ENCODE measurements around the gene GMDS.

The GMDS gene

GRCh38 chr6:2101213-2101612 is 144.2 kb downstream of the GMDS start:
- Histone ChIP-seq H3K27ac (ENCODE audit: insufficient read depth in 1 of 2, low read depth in 1 of 2, low read length in 2 of 2, poor library complexity in 1 of 2, severe bottlenecking in 2 of 2) (no peak overlapping the region), H3K27me3 (replicated peaks in 2 of 5; ENCODE audit: control insufficient read depth in 4 of 5, insufficient read depth in 5 of 5, low read length in 4 of 5) (no peaks in the 10 kb centered on the region), H3K4me1 (ENCODE audit: control extremely low read depth in 1 of 4, control insufficient read depth in 4 of 4, insufficient read depth in 4 of 4, low read length in 3 of 4) (peaks cover 0 to 6% (median 2%) of the 10 kb centered on the region in 4 experiments), H3K36me3 (ENCODE audit: control insufficient read depth in 4 of 4, insufficient read depth in 4 of 4, low read length in 3 of 4) (no peaks in the 10 kb centered on the region), H3K4me3 (ENCODE audit: control insufficient read depth in 1 of 7, extremely low read depth in 1 of 7, insufficient read depth in 4 of 7, low read depth in 2 of 7, low read length in 6 of 7) (no peak overlapping the region), H3K9me3 (ENCODE audit: control extremely low read depth in 1 of 5, control insufficient read depth in 4 of 5, insufficient read depth in 2 of 5, low read depth in 1 of 5, low read length in 4 of 5) (no peaks in the 10 kb centered on the region)
- no peak for DNase-seq
- CTCF ChIA-PET, result no interaction called here
- POLR2A ChIA-PET, result no interaction called here
- no CpG with 5 or more reads among the region's 1 CpG for WGBS (ENCODE audit: insufficient coverage)

- Histone ChIP-seq H3K36me3 (ENCODE audit: control insufficient read depth in 4 of 4, insufficient read depth in 4 of 4, low read length in 3 of 4) (no peaks in the 10 kb centered on the region), H3K9me3 (ENCODE audit: control extremely low read depth in 1 of 5, control insufficient read depth in 4 of 5, insufficient read depth in 2 of 5, low read depth in 1 of 5, low read length in 4 of 5) (no peaks in the 10 kb centered on the region), H3K4me1 (ENCODE audit: control extremely low read depth in 1 of 4, control insufficient read depth in 4 of 4, insufficient read depth in 4 of 4, low read length in 3 of 4) (peaks cover 0 to 6% (median 2%) of the 10 kb centered on the region in 4 experiments), H3K4me3 (ENCODE audit: control insufficient read depth in 1 of 7, extremely low read depth in 1 of 7, insufficient read depth in 4 of 7, low read depth in 2 of 7, low read length in 6 of 7) (no peak overlapping the region), H3K27ac (ENCODE audit: insufficient read depth in 1 of 2, low read depth in 1 of 2, low read length in 2 of 2, poor library complexity in 1 of 2, severe bottlenecking in 2 of 2) (no peak overlapping the region), H3K27me3 (replicated peaks in 2 of 5; ENCODE audit: control insufficient read depth in 4 of 5, insufficient read depth in 5 of 5, low read length in 4 of 5) (no peaks in the 10 kb centered on the region)
- no peak for DNase-seq
- ChIA-PET CTCF (no interaction called here), POLR2A (no interaction called here)
These were observed 145.5 kb downstream of the GMDS start for GRCh38 chr6:2099870-2100269.

GRCh38 chr6:2097464-2097863 is 147.9 kb downstream of the GMDS start:
- Histone ChIP-seq H3K4me1 (ENCODE audit: control extremely low read depth in 1 of 4, control insufficient read depth in 4 of 4, insufficient read depth in 4 of 4, low read length in 3 of 4) (peaks cover 0 to 3% (median under 1%) of the 10 kb centered on the region in 4 experiments), H3K9me3 (ENCODE audit: control extremely low read depth in 1 of 5, control insufficient read depth in 4 of 5, insufficient read depth in 2 of 5, low read depth in 1 of 5, low read length in 4 of 5) (no peaks in the 10 kb centered on the region), H3K36me3 (ENCODE audit: control insufficient read depth in 4 of 4, insufficient read depth in 4 of 4, low read length in 3 of 4) (no peaks in the 10 kb centered on the region), H3K27me3 (replicated peaks in 2 of 5; ENCODE audit: control insufficient read depth in 4 of 5, insufficient read depth in 5 of 5, low read length in 4 of 5) (no peaks in the 10 kb centered on the region), H3K4me3 (ENCODE audit: control insufficient read depth in 1 of 7, extremely low read depth in 1 of 7, insufficient read depth in 4 of 7, low read depth in 2 of 7, low read length in 6 of 7) (no peak overlapping the region), H3K27ac (ENCODE audit: insufficient read depth in 1 of 2, low read depth in 1 of 2, low read length in 2 of 2, poor library complexity in 1 of 2, severe bottlenecking in 2 of 2) (no peak overlapping the region)
- 91% methylated on average over 2 of the region's 3 CpGs for WGBS (ENCODE audit: insufficient coverage)
- POLR2A ChIA-PET, result no interaction called here
- CTCF ChIA-PET, result interaction anchor here (0.9 to 2.0 kb wide), 2 partner anchors 10 to 205 kb away, joined by 3 to 6 read pairs; no protein-coding TSS in a partner anchor
- DNase-seq, result no peak

- WGBS (ENCODE audit: insufficient coverage), result 100% methylated on average over 2 of the region's 2 CpGs
- ChIA-PET CTCF (no interaction called here), POLR2A (no interaction called here)
- Histone ChIP-seq H3K27ac (ENCODE audit: insufficient read depth in 1 of 2, low read depth in 1 of 2, low read length in 2 of 2, poor library complexity in 1 of 2, severe bottlenecking in 2 of 2) (no peak overlapping the region), H3K4me3 (ENCODE audit: control insufficient read depth in 1 of 7, extremely low read depth in 1 of 7, insufficient read depth in 4 of 7, low read depth in 2 of 7, low read length in 6 of 7) (no peak overlapping the region), H3K27me3 (replicated peaks in 2 of 5; ENCODE audit: control insufficient read depth in 4 of 5, insufficient read depth in 5 of 5, low read length in 4 of 5) (no peaks in the 10 kb centered on the region), H3K36me3 (ENCODE audit: control insufficient read depth in 4 of 4, insufficient read depth in 4 of 4, low read length in 3 of 4) (peaks cover 0 to 1% (median 0%) of the 10 kb centered on the region in 4 experiments), H3K9me3 (ENCODE audit: control extremely low read depth in 1 of 5, control insufficient read depth in 4 of 5, insufficient read depth in 2 of 5, low read depth in 1 of 5, low read length in 4 of 5) (no peaks in the 10 kb centered on the region), H3K4me1 (ENCODE audit: control extremely low read depth in 1 of 4, control insufficient read depth in 4 of 4, insufficient read depth in 4 of 4, low read length in 3 of 4) (no peaks in the 10 kb centered on the region)
- DNase-seq, result no peak
These were observed 150.8 kb downstream of the GMDS start for GRCh38 chr6:2094642-2095041.

GRCh38 chr6:2086326-2086965 is 159.0 kb downstream of the GMDS start:
- no peak overlapping the region for H3K27ac ChIP-seq (ENCODE audit: insufficient read depth in 1 of 2, low read depth in 1 of 2, low read length in 2 of 2, poor library complexity in 1 of 2, severe bottlenecking in 2 of 2)
- ChIA-PET CTCF (interaction anchor here (1.2 to 1.6 kb wide), 2 partner anchors 10 to 18 kb away, joined by 4 to 6 read pairs; no protein-coding TSS in a partner anchor), POLR2A (no interaction called here)
- DNase-seq, result no peak
- 100% methylated on average over 4 of the region's 7 CpGs for WGBS (ENCODE audit: insufficient coverage)
- H3K9me3 ChIP-seq (ENCODE audit: control extremely low read depth in 1 of 5, control insufficient read depth in 4 of 5, insufficient read depth in 2 of 5, low read depth in 1 of 5, low read length in 4 of 5), result no peaks in the 10 kb centered on the region
- H3K4me3 ChIP-seq (ENCODE audit: control insufficient read depth in 1 of 7, extremely low read depth in 1 of 7, insufficient read depth in 4 of 7, low read depth in 2 of 7, low read length in 6 of 7), result no peak overlapping the region
- no peaks in the 10 kb centered on the region for H3K27me3 ChIP-seq (replicated peaks in 2 of 5; ENCODE audit: control insufficient read depth in 4 of 5, insufficient read depth in 5 of 5, low read length in 4 of 5)
- H3K4me1 ChIP-seq (ENCODE audit: control extremely low read depth in 1 of 4, control insufficient read depth in 4 of 4, insufficient read depth in 4 of 4, low read length in 3 of 4), result peaks cover 0 to 3% (median 0%) of the 10 kb centered on the region in 4 experiments
- peaks cover 0 to 4% (median 0%) of the 10 kb centered on the region in 4 experiments for H3K36me3 ChIP-seq (ENCODE audit: control insufficient read depth in 4 of 4, insufficient read depth in 4 of 4, low read length in 3 of 4)

GRCh38 chr6:2085657-2086056 is 159.7 kb downstream of the GMDS start:
- WGBS (ENCODE audit: insufficient coverage), result 100% methylated on average over 4 of the region's 4 CpGs
- no peaks in the 10 kb centered on the region for H3K27me3 ChIP-seq (replicated peaks in 2 of 5; ENCODE audit: control insufficient read depth in 4 of 5, insufficient read depth in 5 of 5, low read length in 4 of 5)
- CTCF ChIA-PET, result interaction anchor here (1.6 kb wide), 1 partner anchor 11 kb away, joined by 6 read pairs; no protein-coding TSS in a partner anchor
- POLR2A ChIA-PET, result no interaction called here
- peaks cover 0 to 3% (median 0%) of the 10 kb centered on the region in 5 experiments for H3K9me3 ChIP-seq (ENCODE audit: control extremely low read depth in 1 of 5, control insufficient read depth in 4 of 5, insufficient read depth in 2 of 5, low read depth in 1 of 5, low read length in 4 of 5)
- H3K27ac ChIP-seq (ENCODE audit: insufficient read depth in 1 of 2, low read depth in 1 of 2, low read length in 2 of 2, poor library complexity in 1 of 2, severe bottlenecking in 2 of 2), result no peak overlapping the region
- peaks cover 0 to 3% (median 0%) of the 10 kb centered on the region in 4 experiments for H3K4me1 ChIP-seq (ENCODE audit: control extremely low read depth in 1 of 4, control insufficient read depth in 4 of 4, insufficient read depth in 4 of 4, low read length in 3 of 4)
- no peak overlapping the region for H3K4me3 ChIP-seq (ENCODE audit: control insufficient read depth in 1 of 7, extremely low read depth in 1 of 7, insufficient read depth in 4 of 7, low read depth in 2 of 7, low read length in 6 of 7)
- H3K36me3 ChIP-seq (ENCODE audit: control insufficient read depth in 4 of 4, insufficient read depth in 4 of 4, low read length in 3 of 4), result peaks cover 0 to 5% (median 1%) of the 10 kb centered on the region in 4 experiments
- DNase-seq, result no peak

All from common myeloid progenitor, CD34-positive (primary cell).